H9 (cell line): Measurements from ENCODE around the gene COX6B2. TPM values are rescaled to one million over a fixed set of nuclear protein-coding genes. Genes with fewer than 3 reads are reported as not detected.

ENCODE experiments used
- DNase-seq: peaks from one replicate; pipeline ENCODE4 v3.0.0-alpha.2; 2017
- H2AFZ ChIP-seq: one replicate; pipeline ENCODE4 v1.6.1; 2013; ENCODE audit warnings: mild to moderate bottlenecking, low read length, control low read depth, moderate library complexity
- H2AK5ac ChIP-seq: 2 replicates; pipeline ENCODE4 v1.6.1; 2013; ENCODE audit warnings: low read length, control low read depth, mixed read lengths; ENCODE audit not compliant: insufficient read length
- H2BK120ac ChIP-seq: one replicate; pipeline ENCODE4 v1.6.1; 2013; ENCODE audit warnings: low read depth, mild to moderate bottlenecking, low read length, control low read depth, inconsistent platforms; ENCODE audit not compliant: poor library complexity, severe bottlenecking
- H2BK12ac ChIP-seq: 2 replicates; pipeline ENCODE4 v1.6.1; 2013; ENCODE audit warnings: low read length, control low read depth, mixed read lengths, low read depth; ENCODE audit not compliant: insufficient read length
- H2BK15ac ChIP-seq: 2 replicates; pipeline ENCODE4 v1.6.1; 2013; ENCODE audit warnings: low read depth, low read length, control low read depth
- H2BK20ac ChIP-seq: one replicate; pipeline ENCODE4 v1.6.1; 2013; ENCODE audit warnings: low read depth, mild to moderate bottlenecking, low read length, control low read depth, inconsistent platforms; ENCODE audit not compliant: poor library complexity, severe bottlenecking
- H2BK5ac ChIP-seq: 2 replicates; pipeline ENCODE4 v1.6.1; 2013; ENCODE audit warnings: low read length, control low read depth, mixed read lengths; ENCODE audit not compliant: insufficient read length
- H3K14ac ChIP-seq: 2 replicates; pipeline ENCODE4 v1.6.1; 2013; ENCODE audit warnings: low read length, control low read depth; ENCODE audit not compliant: insufficient read depth
- H3K18ac ChIP-seq: 2 replicates; pipeline ENCODE4 v1.6.1; 2013; ENCODE audit warnings: low read depth, mild to moderate bottlenecking, mixed read lengths, low read length, control low read depth; ENCODE audit not compliant: insufficient read length
- H3K23ac ChIP-seq: 2 replicates; pipeline ENCODE4 v1.6.1; 2013; ENCODE audit warnings: low read length, control low read depth, mixed read lengths, low read depth; ENCODE audit not compliant: insufficient read length
- H3K23me2 ChIP-seq: 2 replicates; pipeline ENCODE4 v1.6.1; 2013; ENCODE audit warnings: low read depth, mild to moderate bottlenecking, mixed read lengths, low read length, control low read depth; ENCODE audit not compliant: insufficient read length, poor library complexity, severe bottlenecking
- H3K27ac ChIP-seq: 2 replicates; pipeline ENCODE4 v1.5.1; 2013; ENCODE audit warnings: low read length, control low read depth, mixed read lengths, low read depth; ENCODE audit not compliant: insufficient read length
- H3K27me3 ChIP-seq: 2 replicates; pipeline ENCODE4 v1.6.1; 2013; ENCODE audit warnings: low read length, control low read depth, inconsistent platforms; ENCODE audit not compliant: insufficient read depth
- H3K4ac ChIP-seq: 2 replicates; pipeline ENCODE4 v1.6.1; 2013; ENCODE audit warnings: low read depth, mild to moderate bottlenecking, control low read depth, inconsistent platforms, low read length, moderate library complexity
- H3K4me1 ChIP-seq: 2 replicates; pipeline ENCODE4 v1.6.1; 2013; ENCODE audit warnings: low read length, control low read depth, inconsistent platforms; ENCODE audit not compliant: insufficient read depth
- H3K4me2 ChIP-seq: 2 replicates; pipeline ENCODE4 v1.6.1; 2013; ENCODE audit warnings: low read length, control low read depth, mixed read lengths; ENCODE audit not compliant: insufficient read length, insufficient read depth
- H3K56ac ChIP-seq: 2 replicates; pipeline ENCODE4 v1.6.1; 2013; ENCODE audit warnings: low read depth, mild to moderate bottlenecking, mixed read lengths, low read length, control low read depth; ENCODE audit not compliant: insufficient read length
- H3K79me1 ChIP-seq: 2 replicates; pipeline ENCODE4 v1.6.1; 2013; ENCODE audit warnings: low read depth, mild to moderate bottlenecking, moderate library complexity, low read length, control low read depth, inconsistent platforms; ENCODE audit not compliant: insufficient read depth, poor library complexity, severe bottlenecking
- H3K79me2 ChIP-seq: 2 replicates; pipeline ENCODE4 v1.6.1; 2013; ENCODE audit warnings: low read length, control low read depth, inconsistent platforms; ENCODE audit not compliant: insufficient read depth
- H3K9ac ChIP-seq: 2 replicates; pipeline ENCODE4 v1.6.1; 2013; ENCODE audit warnings: low read length, control low read depth, mixed read lengths; ENCODE audit not compliant: insufficient read length; ENCODE audit errors: extremely low read depth
- H3K9me3 ChIP-seq: one replicate; pipeline ENCODE4 v1.6.1; 2013; ENCODE audit warnings: low read depth, low read length, inconsistent platforms; ENCODE audit not compliant: control insufficient read depth
- H3T11ph ChIP-seq: one replicate; pipeline ENCODE4 v1.6.1; 2013; ENCODE audit warnings: mild to moderate bottlenecking, low read length, control low read depth, inconsistent platforms
- H4K20me1 ChIP-seq: one replicate; pipeline ENCODE4 v1.6.1; 2013; ENCODE audit not compliant: control insufficient read depth, insufficient read length, insufficient read depth
- H4K5ac ChIP-seq: 2 replicates; pipeline ENCODE4 v1.6.1; 2013; ENCODE audit warnings: low read depth, mild to moderate bottlenecking, mixed read lengths, low read length, control low read depth; ENCODE audit not compliant: insufficient read length
- H4K8ac ChIP-seq: replicated peaks from 2 replicates; pipeline ENCODE4 v1.6.1; 2013; ENCODE audit warnings: low read length, control low read depth, mixed read lengths, low read depth; ENCODE audit not compliant: insufficient read length
- H4K91ac ChIP-seq: 2 replicates; pipeline ENCODE4 v1.6.1; 2013; ENCODE audit warnings: low read depth, mild to moderate bottlenecking, moderate library complexity, mixed read lengths, low read length, control low read depth; ENCODE audit not compliant: insufficient read length
- H3K27ac Mint-ChIP-seq, 3 experiments: 2 replicates in 2 of 3; 3 replicates in 1 of 3; pipeline ENCODE4 v1.8.0; 2020 to 2021; ENCODE audit warnings: mixed read lengths in 3 of 3, mild to moderate bottlenecking in 1 of 3, moderate library complexity in 1 of 3
- H3K27me3 Mint-ChIP-seq: 2 replicates; pipeline ENCODE4 v1.8.0; 2021; ENCODE audit warnings: low read depth, mild to moderate bottlenecking, moderate library complexity, mixed read lengths
- H3K36me3 Mint-ChIP-seq, 3 experiments: 2 replicates in 2 of 3; 3 replicates in 1 of 3; pipeline ENCODE4 v1.8.0; 2020 to 2021; ENCODE audit warnings: low read depth in 3 of 3, mixed read lengths in 3 of 3; ENCODE audit not compliant: insufficient read depth in 1 of 3
- H3K4me1 Mint-ChIP-seq, 2 experiments: 2 replicates each; pipeline ENCODE4 v1.8.0; 2020; ENCODE audit warnings: mixed read lengths in 2 of 2
- H3K4me3 Mint-ChIP-seq, 2 experiments: 2 replicates in 1 of 2; 3 replicates in 1 of 2; pipeline ENCODE4 v1.8.0; 2020 to 2021; ENCODE audit warnings: mild to moderate bottlenecking in 2 of 2, mixed read lengths in 2 of 2, moderate library complexity in 1 of 2
- H3K9me3 Mint-ChIP-seq, 2 experiments: 2 replicates in 1 of 2; 3 replicates in 1 of 2; pipeline ENCODE4 v1.8.0; 2020; ENCODE audit warnings: mild to moderate bottlenecking in 2 of 2, mixed read lengths in 2 of 2, moderate library complexity in 1 of 2
- WGBS: extraction: QIAGEN DNeasy Blood & Tissue Kit; methylation state at CpG from one replicate; pipeline ENCODE4 v1.1.7; 2013; ENCODE audit warnings: missing lambda C conversion rate, low lambda C conversion rate, mixed read lengths; ENCODE audit not compliant: insufficient read length; ENCODE audit errors: extremely low coverage; 5-methylcytosine and 5-hydroxymethylcytosine counted together
- total RNA-seq: library from RNA; stranded (reverse); gene quantifications from 2 replicates; pipeline ENCODE4 v1.2.1, GENCODE V29; 2021
- TF ChIP-seq, protein P1 (sequence below): fragments of 200-600 bp; sonication (generic); conservative IDR thresholded peaks from 3 replicates; pipeline ENCODE4 v1.8.0; 2021; ENCODE audit warnings: antibody characterized with exemption, mild to moderate bottlenecking

The COX6B2 gene
- total RNA-seq, 1 experiment from 2014 or later = 4.0 TPM

DNA sequence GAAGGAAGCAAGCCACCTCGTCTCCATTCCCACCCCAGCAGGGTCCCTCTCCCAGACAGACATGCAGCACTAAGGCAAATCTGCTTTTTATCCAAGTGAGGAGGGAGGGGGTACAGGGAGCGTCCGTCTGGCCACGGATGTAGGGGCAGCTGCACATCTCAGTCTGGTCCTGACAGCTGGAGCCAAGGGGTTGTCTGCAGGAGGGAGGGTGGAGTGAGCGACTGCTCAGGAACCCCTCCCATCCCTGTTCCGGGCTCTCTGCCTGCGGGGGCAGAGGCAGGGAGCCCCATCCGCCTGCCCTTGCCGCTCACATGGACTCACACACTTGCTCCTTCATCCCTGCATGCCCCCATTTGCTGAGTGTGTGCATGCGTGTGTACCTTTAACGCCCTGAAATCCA, 24.7 kb upstream of the COX6B2 start:
- peaks cover 62% of the 10 kb centered on the region for H3K27me3 Mint-ChIP-seq
- H3K18ac ChIP-seq = no peak overlapping the region
- H4K20me1 ChIP-seq = no peaks in the 10 kb centered on the region
- H3K27ac ChIP-seq = no peak overlapping the region
- no peak overlapping the region for H4K5ac ChIP-seq
- H3K4ac ChIP-seq = no peak overlapping the region
- peaks cover 2% of the 10 kb centered on the region; the same call in 1 of the 2 replicates for H3K27me3 ChIP-seq
- H3K79me2 ChIP-seq = no peaks in the 10 kb centered on the region
- H2BK120ac ChIP-seq = no peak overlapping the region
- H2BK12ac ChIP-seq = no peak overlapping the region
- H2AFZ ChIP-seq = no peak overlapping the region
- peaks cover 0 to 3% of the 10 kb centered on the region in 2 experiments; a peak in 1 of 5 replicates for H3K9me3 Mint-ChIP-seq
- no peak overlapping the region; a peak in 1 of 5 replicates for H3K4me3 Mint-ChIP-seq
- peaks cover 31 to 43% of the 10 kb centered on the region in 2 experiments for H3K4me1 Mint-ChIP-seq
- H2BK20ac ChIP-seq = no peak overlapping the region
- no peak overlapping the region for H4K91ac ChIP-seq
- no peak overlapping the region for H3K14ac ChIP-seq
- H3K9me3 ChIP-seq = no peaks in the 10 kb centered on the region
- no peak overlapping the region for H3K56ac ChIP-seq
- H3T11ph ChIP-seq = no peak overlapping the region
- no peaks in the 10 kb centered on the region; the same call in 1 of the 2 replicates for H3K4me1 ChIP-seq
- no peak overlapping the region for H3K23ac ChIP-seq
- no peak overlapping the region for H3K9ac ChIP-seq
- no peak overlapping the region for H2AK5ac ChIP-seq
- H3K27ac Mint-ChIP-seq = 0 out of 7 replicates have a peak overlapping the region, but pooled peaks of 1 of the 3 experiments have one; percentile 6
- H4K8ac ChIP-seq = no peak overlapping the region
- H3K23me2 ChIP-seq = peaks cover 14% of the 10 kb centered on the region
- no peak for DNase-seq
- TF ChIP-seq, protein P1, sequence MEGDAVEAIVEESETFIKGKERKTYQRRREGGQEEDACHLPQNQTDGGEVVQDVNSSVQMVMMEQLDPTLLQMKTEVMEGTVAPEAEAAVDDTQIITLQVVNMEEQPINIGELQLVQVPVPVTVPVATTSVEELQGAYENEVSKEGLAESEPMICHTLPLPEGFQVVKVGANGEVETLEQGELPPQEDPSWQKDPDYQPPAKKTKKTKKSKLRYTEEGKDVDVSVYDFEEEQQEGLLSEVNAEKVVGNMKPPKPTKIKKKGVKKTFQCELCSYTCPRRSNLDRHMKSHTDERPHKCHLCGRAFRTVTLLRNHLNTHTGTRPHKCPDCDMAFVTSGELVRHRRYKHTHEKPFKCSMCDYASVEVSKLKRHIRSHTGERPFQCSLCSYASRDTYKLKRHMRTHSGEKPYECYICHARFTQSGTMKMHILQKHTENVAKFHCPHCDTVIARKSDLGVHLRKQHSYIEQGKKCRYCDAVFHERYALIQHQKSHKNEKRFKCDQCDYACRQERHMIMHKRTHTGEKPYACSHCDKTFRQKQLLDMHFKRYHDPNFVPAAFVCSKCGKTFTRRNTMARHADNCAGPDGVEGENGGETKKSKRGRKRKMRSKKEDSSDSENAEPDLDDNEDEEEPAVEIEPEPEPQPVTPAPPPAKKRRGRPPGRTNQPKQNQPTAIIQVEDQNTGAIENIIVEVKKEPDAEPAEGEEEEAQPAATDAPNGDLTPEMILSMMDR = no peak
- H3K79me1 ChIP-seq = no peaks in the 10 kb centered on the region
- peaks cover 0 to 11% (median 2%) of the 10 kb centered on the region in 3 experiments; a peak in 4 of 7 replicates for H3K36me3 Mint-ChIP-seq
- H2BK15ac ChIP-seq = no peak overlapping the region
- WGBS = no CpG with 5 or more reads among the region's 11 CpGs
- no peak overlapping the region for H2BK5ac ChIP-seq
- H3K4me2 ChIP-seq = no peak overlapping the region
